PC-9 (cell line): ENCODE measurements around the gene KCNG4.

Experiments
- EZH2 ChIP-seq: fragments of 200-600 bp; sonication (generic); IDR thresholded peaks from 2 replicates; pipeline ENCODE4 v1.8.0; 2017; ENCODE audit warnings: antibody characterized with exemption, low read depth
- TF ChIP-seq, protein P1 (sequence below): fragments of 200-600 bp; sonication (generic); conservative IDR thresholded peaks from 2 replicates; pipeline ENCODE4 v1.6.1; 2017; ENCODE audit warnings: mixed run types, antibody characterized with exemption, mild to moderate bottlenecking, moderate library complexity

DNA sequence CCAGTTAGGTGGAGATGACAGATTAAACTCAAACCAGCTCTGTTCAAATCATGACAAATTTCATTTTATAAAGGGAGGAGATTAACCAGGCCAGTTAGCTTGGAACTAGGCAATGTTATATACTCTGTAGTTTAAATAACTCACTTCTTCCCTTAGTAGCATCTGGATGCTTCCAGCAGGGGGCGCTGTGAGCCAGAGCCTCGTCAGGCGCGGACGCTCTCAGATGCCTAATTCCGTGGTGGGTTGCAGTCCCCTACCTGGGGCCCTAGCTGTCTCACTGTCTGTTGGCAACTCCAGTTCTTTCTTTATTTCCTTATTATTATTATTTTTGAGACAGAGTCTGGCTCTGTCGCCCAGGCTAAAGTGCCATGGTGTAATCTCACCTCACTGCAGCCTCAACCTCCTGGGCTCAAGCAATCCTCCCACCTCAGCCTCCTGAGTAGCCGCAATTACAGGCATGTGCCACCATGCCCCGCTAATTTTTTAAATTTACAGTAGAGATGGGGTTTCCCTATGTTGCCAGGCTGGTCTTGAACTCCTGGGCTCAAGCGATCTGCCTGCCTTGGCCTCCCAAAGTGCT, 37.5 kb upstream of the KCNG4 start:
- TF ChIP-seq, protein P1, sequence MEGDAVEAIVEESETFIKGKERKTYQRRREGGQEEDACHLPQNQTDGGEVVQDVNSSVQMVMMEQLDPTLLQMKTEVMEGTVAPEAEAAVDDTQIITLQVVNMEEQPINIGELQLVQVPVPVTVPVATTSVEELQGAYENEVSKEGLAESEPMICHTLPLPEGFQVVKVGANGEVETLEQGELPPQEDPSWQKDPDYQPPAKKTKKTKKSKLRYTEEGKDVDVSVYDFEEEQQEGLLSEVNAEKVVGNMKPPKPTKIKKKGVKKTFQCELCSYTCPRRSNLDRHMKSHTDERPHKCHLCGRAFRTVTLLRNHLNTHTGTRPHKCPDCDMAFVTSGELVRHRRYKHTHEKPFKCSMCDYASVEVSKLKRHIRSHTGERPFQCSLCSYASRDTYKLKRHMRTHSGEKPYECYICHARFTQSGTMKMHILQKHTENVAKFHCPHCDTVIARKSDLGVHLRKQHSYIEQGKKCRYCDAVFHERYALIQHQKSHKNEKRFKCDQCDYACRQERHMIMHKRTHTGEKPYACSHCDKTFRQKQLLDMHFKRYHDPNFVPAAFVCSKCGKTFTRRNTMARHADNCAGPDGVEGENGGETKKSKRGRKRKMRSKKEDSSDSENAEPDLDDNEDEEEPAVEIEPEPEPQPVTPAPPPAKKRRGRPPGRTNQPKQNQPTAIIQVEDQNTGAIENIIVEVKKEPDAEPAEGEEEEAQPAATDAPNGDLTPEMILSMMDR, result peak; percentile 93
- no peak for TF ChIP-seq EZH2
